Endothelial cell of umbilical vein (primary cell): ENCODE measurements around the gene CASP12. TPM values are rescaled to one million over a fixed set of nuclear protein-coding genes. Genes with fewer than 3 reads are reported as not detected.

Source experiments
- BruUV-seq: library from RNA; stranded (reverse); fragments of 400-500 nt; replicated peaks from 2 replicates; lab custom pipeline; 2021; lab: Mats Ljungman, UMichigan
- CTCF ChIA-PET: fragments of 300-600, 350-600 bp; sonication (Branson Sonifier 250); formaldehyde crosslinking; loops from one replicate; lab custom pipeline; 2021; ENCODE audit warnings: antibody characterized with exemption, inconsistent platforms; lab: Charles Lee
- POLR2A ChIA-PET: fragments of 300-600, 350-600 bp; sonication (Branson Sonifier 250); formaldehyde crosslinking; loops from one replicate; lab custom pipeline; 2021; ENCODE audit warnings: antibody characterized with exemption, inconsistent platforms; lab: Charles Lee
- DNase-seq: peaks from one replicate; pipeline ENCODE4 v3.0.0-alpha.2; 2011; ENCODE audit warnings: low read depth, low spot score
- FAIRE-seq: peaks from 2 replicates; lab custom pipeline; 2011; peaks lifted over from hg19 to GRCh38; lab: Jason Lieb, UNC
- H2AFZ ChIP-seq: 2 replicates; pipeline ENCODE4 v1.6.0; 2012; ENCODE audit warnings: low read depth, low read length, control low read depth, inconsistent platforms
- H3K27ac ChIP-seq: 2 replicates; pipeline ENCODE4 v1.5.1; 2011; ENCODE audit warnings: low read depth, mild to moderate bottlenecking, control low read depth, low read length, moderate library complexity; ENCODE audit not compliant: insufficient read depth
- H3K27me3 ChIP-seq, 2 experiments: 2 replicates each; pipeline versions ENCODE4 v1.6.0 to v1.6.1; 2011; ENCODE audit warnings: low read length in 2 of 2, mixed read lengths in 1 of 2; ENCODE audit not compliant: control insufficient read depth in 2 of 2, insufficient read depth in 2 of 2
- H3K36me3 ChIP-seq, 2 experiments: 2 replicates in 1 of 2; 3 replicates in 1 of 2; pipeline ENCODE4 v1.5.1; 2011; ENCODE audit warnings: low read length in 2 of 2, mild to moderate bottlenecking in 1 of 2, moderate library complexity in 1 of 2; ENCODE audit not compliant: control insufficient read depth in 2 of 2, insufficient read depth in 2 of 2; ENCODE audit errors: extremely low read depth in 1 of 2
- H3K4me1 ChIP-seq: 3 replicates; pipeline ENCODE4 v1.5.1; 2011; ENCODE audit warnings: mild to moderate bottlenecking, low read length; ENCODE audit not compliant: control insufficient read depth, insufficient read depth; ENCODE audit errors: extremely low read depth
- H3K4me2 ChIP-seq: 2 replicates; pipeline ENCODE4 v1.6.1; 2011; ENCODE audit warnings: low read length, control low read depth, mixed read lengths; ENCODE audit not compliant: insufficient read depth
- H3K4me3 ChIP-seq, 3 experiments: fragments of 200-600 bp in 1 of 3; sonication (generic), shearing (Covaris generic) in 1 of 3; replicated peaks in 1 of 3; 2 replicates each; pipeline ENCODE4 v1.5.1; 2011 to 2016; ENCODE audit warnings: control low read depth in 3 of 3, low read length in 3 of 3, mild to moderate bottlenecking in 2 of 3, inconsistent platforms in 1 of 3, low read depth in 1 of 3, moderate library complexity in 1 of 3; ENCODE audit not compliant: insufficient read depth in 1 of 3
- H3K79me2 ChIP-seq: 2 replicates; pipeline ENCODE4 v1.6.0; 2012; ENCODE audit warnings: low read length, inconsistent platforms; ENCODE audit not compliant: control insufficient read depth, insufficient read depth
- H3K9ac ChIP-seq: replicated peaks from 2 replicates; pipeline ENCODE3; 2011; ENCODE audit warnings: low read length, control low read depth; ENCODE audit not compliant: insufficient read depth; ENCODE audit errors: extremely low read depth
- H3K9me1 ChIP-seq: replicated peaks from 3 replicates; pipeline ENCODE4 v1.6.0; 2011; ENCODE audit warnings: mild to moderate bottlenecking, low read length; ENCODE audit not compliant: control insufficient read depth, insufficient read depth; ENCODE audit errors: extremely low read depth
- H3K9me3 ChIP-seq: replicated peaks from 2 replicates; pipeline ENCODE4 v1.5.1; 2012; ENCODE audit warnings: low read length, inconsistent platforms; ENCODE audit not compliant: control insufficient read depth, insufficient read depth
- H4K20me1 ChIP-seq: replicated peaks from 2 replicates; pipeline ENCODE3; 2011; ENCODE audit warnings: mild to moderate bottlenecking, low read length; ENCODE audit not compliant: control insufficient read depth, insufficient read depth; ENCODE audit errors: extremely low read depth
- EZH2 ChIP-seq: IDR thresholded peaks from 2 replicates; pipeline ENCODE4 v1.6.1; 2012; ENCODE audit warnings: borderline replicate concordance, low read depth, mild to moderate bottlenecking, moderate library complexity, low read length, inconsistent platforms; ENCODE audit not compliant: severe bottlenecking
- FOS ChIP-seq: IDR thresholded peaks from 2 replicates; pipeline ENCODE4 v1.6.1; 2011; ENCODE audit warnings: mild to moderate bottlenecking, low read length, moderate library complexity, borderline replicate concordance; ENCODE audit not compliant: insufficient read depth
- GATA2 ChIP-seq: IDR thresholded peaks from 2 replicates; pipeline ENCODE4 v1.7.0; 2011; ENCODE audit warnings: low read depth, mild to moderate bottlenecking, moderate library complexity, mixed read lengths, low read length; ENCODE audit not compliant: insufficient read length, insufficient read depth
- JUN ChIP-seq: IDR thresholded peaks from 2 replicates; pipeline ENCODE4 v1.6.1; 2011; ENCODE audit warnings: borderline replicate concordance, low read depth; ENCODE audit not compliant: insufficient read length, insufficient read depth
- MYC ChIP-seq: IDR thresholded peaks from one replicate; pipeline ENCODE4 v1.6.1; 2011; ENCODE audit warnings: mild to moderate bottlenecking, low read depth, low read length
- POLR2A ChIP-seq: IDR thresholded peaks from 2 replicates; pipeline ENCODE4 v1.6.1; 2012; ENCODE audit warnings: low read depth, mild to moderate bottlenecking, control low read depth, low read length
- POLR2AphosphoS5 ChIP-seq: IDR thresholded peaks from 2 replicates; pipeline ENCODE4 v1.6.1; 2012; ENCODE audit warnings: low read depth, mild to moderate bottlenecking, control low read depth, low read length, moderate library complexity; ENCODE audit not compliant: insufficient read depth
- dilution Hi-C: fragments of 300-500 bp; cut with MboI; formaldehyde crosslinking; loops from one replicate; pipeline ENCODE4 v1.15.0; 2019; ENCODE audit warnings: low sequenced_read_pairs; ENCODE audit not compliant: extremely low pct_ligation_motif_present
- intact Hi-C: fragments of 100-400 bp; cut with micrococcal nuclease; formaldehyde crosslinking; loops from one replicate; pipeline ENCODE4 v1.10.0; 2022
- polyA plus RNA-seq, 4 experiments: library from polyadenylated mRNA; depleted of rRNA in 3 of 4; stranded (reverse) in 3 of 4; unstranded in 1 of 4; fragments of >200 nt; gene quantifications; 2 replicates each; pipeline versions ENCODE4 v1.2.1 to v1.2.3, GENCODE V29; 2011 to 2012; ENCODE audit warnings: missing spikeins in 1 of 4
- total RNA-seq: library from RNA; stranded (reverse); gene quantifications from 2 replicates; pipeline ENCODE4 v1.2.3, GENCODE V29; 2021
- TF ChIP-seq, protein P1 (sequence below): IDR thresholded peaks from 2 replicates; pipeline ENCODE4 v1.6.1; 2011; ENCODE audit not compliant: insufficient read depth, insufficient read length
- TF ChIP-seq, protein P2 (sequence below), 2 donors: IDR thresholded peaks; 1 replicate in 1 of 2; 2 replicates in 1 of 2; pipeline ENCODE4 v1.5.1; 2011; ENCODE audit warnings: low read length in 2 of 2, mild to moderate bottlenecking in 2 of 2, moderate library complexity in 2 of 2, control low read depth in 1 of 2, inconsistent platforms in 1 of 2, low read depth in 1 of 2; ENCODE audit not compliant: insufficient read depth in 1 of 2; ENCODE audit errors: extremely low read depth in 1 of 2

Gene CASP12
- total and polyA plus RNA-seq, 2 donors (not counting 3 experiments of a cell fraction or from before 2014, with no cell fraction given): 1.4 to 3.9 TPM

- H3K36me3 ChIP-seq: no peaks in the 10 kb centered on the region
- no peak overlapping the region for H3K27ac ChIP-seq
- TF ChIP-seq EZH2 (no peak), POLR2AphosphoS5 (no peak), JUN (no peak), GATA2 (no peak), POLR2A (no peak), FOS (no peak), MYC (no peak)
- TF ChIP-seq, protein P1, sequence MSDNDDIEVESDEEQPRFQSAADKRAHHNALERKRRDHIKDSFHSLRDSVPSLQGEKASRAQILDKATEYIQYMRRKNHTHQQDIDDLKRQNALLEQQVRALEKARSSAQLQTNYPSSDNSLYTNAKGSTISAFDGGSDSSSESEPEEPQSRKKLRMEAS: no peak
- TF ChIP-seq, protein P2, sequence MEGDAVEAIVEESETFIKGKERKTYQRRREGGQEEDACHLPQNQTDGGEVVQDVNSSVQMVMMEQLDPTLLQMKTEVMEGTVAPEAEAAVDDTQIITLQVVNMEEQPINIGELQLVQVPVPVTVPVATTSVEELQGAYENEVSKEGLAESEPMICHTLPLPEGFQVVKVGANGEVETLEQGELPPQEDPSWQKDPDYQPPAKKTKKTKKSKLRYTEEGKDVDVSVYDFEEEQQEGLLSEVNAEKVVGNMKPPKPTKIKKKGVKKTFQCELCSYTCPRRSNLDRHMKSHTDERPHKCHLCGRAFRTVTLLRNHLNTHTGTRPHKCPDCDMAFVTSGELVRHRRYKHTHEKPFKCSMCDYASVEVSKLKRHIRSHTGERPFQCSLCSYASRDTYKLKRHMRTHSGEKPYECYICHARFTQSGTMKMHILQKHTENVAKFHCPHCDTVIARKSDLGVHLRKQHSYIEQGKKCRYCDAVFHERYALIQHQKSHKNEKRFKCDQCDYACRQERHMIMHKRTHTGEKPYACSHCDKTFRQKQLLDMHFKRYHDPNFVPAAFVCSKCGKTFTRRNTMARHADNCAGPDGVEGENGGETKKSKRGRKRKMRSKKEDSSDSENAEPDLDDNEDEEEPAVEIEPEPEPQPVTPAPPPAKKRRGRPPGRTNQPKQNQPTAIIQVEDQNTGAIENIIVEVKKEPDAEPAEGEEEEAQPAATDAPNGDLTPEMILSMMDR (IDR thresholded peaks at IDR 0.05; ENCODE audit: extremely low read depth in 1 of 2, insufficient read depth in 1 of 2, low read depth in 1 of 2, low read length in 2 of 2): no peak
- ChIA-PET POLR2A (no interaction called here), CTCF (no interaction called here)
- FAIRE-seq (no peak), DNase-seq (no peak)
- H3K4me3 ChIP-seq: no peak overlapping the region
- no peaks in the 10 kb centered on the region for H3K79me2 ChIP-seq
- H3K4me1 ChIP-seq: no peaks in the 10 kb centered on the region
- BruUV-seq: no TSS peak
- dilution Hi-C loops: no loop called here
- no peak overlapping the region for H3K9ac ChIP-seq
- no peaks in the 10 kb centered on the region for H3K9me3 ChIP-seq
- H4K20me1 ChIP-seq: no peaks in the 10 kb centered on the region
- no peak overlapping the region for H3K4me2 ChIP-seq
- no peak overlapping the region for H2AFZ ChIP-seq
- intact Hi-C loops: no loop called here
- no peaks in the 10 kb centered on the region for H3K9me1 ChIP-seq
- no peaks in the 10 kb centered on the region for H3K27me3 ChIP-seq
These were observed 52.0 kb downstream of the CASP12 start for GRCh38 chr11:104846216-104846615.
